HEK293T (cell line): ENCODE measurements around the gene VAMP3.

Experiments used
- CTCF ChIA-PET: fragments of 350-600 bp; formaldehyde crosslinking; extraction: SDS; loops from one replicate; lab custom pipeline; 2021; ENCODE audit warnings: antibody characterized with exemption, inconsistent platforms; lab: Yijun Ruan, JAX
- POLR2A ChIA-PET: fragments of 350-600 bp; formaldehyde crosslinking; extraction: SDS; loops from one replicate; lab custom pipeline; 2020; ENCODE audit warnings: antibody characterized with exemption, inconsistent platforms; lab: Yijun Ruan, JAX
- DNase-seq: peaks from one replicate; pipeline ENCODE4 v3.0.0; 2012; ENCODE audit warnings: mixed read lengths; ENCODE audit errors: extremely low spot score
- ARNT ChIP-seq: fragments of 450-650 bp; IDR thresholded peaks from 2 replicates; pipeline ENCODE4 v1.6.1; 2017; ENCODE audit warnings: mild to moderate bottlenecking
- BHLHE40 ChIP-seq: fragments of 450-650 bp; IDR thresholded peaks from 2 replicates; pipeline ENCODE4 v1.6.1; 2016; ENCODE audit warnings: mild to moderate bottlenecking, moderate library complexity, borderline replicate concordance
- CTBP1 ChIP-seq: fragments of 450-650 bp; IDR thresholded peaks from 2 replicates; pipeline ENCODE4 v1.6.1; 2016; ENCODE audit warnings: borderline replicate concordance
- ELF4 ChIP-seq: fragments of 450-650 bp; IDR thresholded peaks from 2 replicates; pipeline ENCODE4 v1.6.1; 2017; ENCODE audit warnings: antibody characterized with exemption
- FOXA1 ChIP-seq: fragments of 450-650 bp; IDR thresholded peaks from 2 replicates; pipeline ENCODE4 v1.6.1; 2016; ENCODE audit warnings: mild to moderate bottlenecking
- FOXK2 ChIP-seq: fragments of 450-650 bp; IDR thresholded peaks from 2 replicates; pipeline ENCODE4 v1.6.1; 2016; ENCODE audit warnings: mild to moderate bottlenecking
- FOXM1 ChIP-seq: fragments of 450-650 bp; IDR thresholded peaks from 2 replicates; pipeline ENCODE4 v1.6.1; 2017; ENCODE audit warnings: mild to moderate bottlenecking, borderline replicate concordance
- HDGF ChIP-seq: fragments of 450-650 bp; IDR thresholded peaks from 2 replicates; pipeline ENCODE4 v1.6.1; 2017; ENCODE audit warnings: antibody characterized with exemption, borderline replicate concordance
- L3MBTL2 ChIP-seq: fragments of 450-650 bp; conservative IDR thresholded peaks from 2 replicates; pipeline ENCODE4 v1.6.1; 2016; ENCODE audit warnings: mild to moderate bottlenecking
- LEF1 ChIP-seq: fragments of 450-650 bp; IDR thresholded peaks from 2 replicates; pipeline ENCODE4 v1.6.1; 2017; ENCODE audit warnings: mild to moderate bottlenecking, borderline replicate concordance
- NFRKB ChIP-seq: fragments of 450-650 bp; IDR thresholded peaks from 2 replicates; pipeline ENCODE4 v1.6.1; 2016; ENCODE audit warnings: mild to moderate bottlenecking, moderate library complexity
- PKNOX1 ChIP-seq: fragments of 450-650 bp; IDR thresholded peaks from 2 replicates; pipeline ENCODE4 v1.6.1; 2016
- SP1 ChIP-seq: fragments of 450-650 bp; IDR thresholded peaks from 2 replicates; pipeline ENCODE4 v1.6.1; 2017
- SUZ12 ChIP-seq: fragments of 450-650 bp; IDR thresholded peaks from 2 replicates; pipeline ENCODE4 v1.6.1; 2016; ENCODE audit warnings: mild to moderate bottlenecking
- TARDBP ChIP-seq: fragments of 450-650 bp; IDR thresholded peaks from 2 replicates; pipeline ENCODE4 v1.6.1; 2016
- ZNF384 ChIP-seq: fragments of 450-650 bp; IDR thresholded peaks from 2 replicates; pipeline ENCODE4 v1.6.1; 2016

The VAMP3 gene

GRCh38 chr1:7770997-7771822, at the start of gene VAMP3:
Gene VAMP3, plus strand, starts transcription at chr1:7771296. Its CDS starts 88 bp downstream, at chr1:7771384.
- DNase-seq = peak; percentile 96
- CTCF ChIA-PET = no interaction called here
- POLR2A ChIA-PET = interaction anchor here (0.7 to 2.0 kb wide), 6 partner anchors 10 to 102 kb away, joined by 3 to 12 read pairs (median 4); no protein-coding TSS in a partner anchor
- no peak for TF ChIP-seq ZNF384
- TF ChIP-seq LEF1 = no peak
- peak; percentile 31; the same call in 1 of the 2 replicates for TF ChIP-seq PKNOX1
- TF ChIP-seq NFRKB = no peak
- no peak for TF ChIP-seq TARDBP
- no peak for TF ChIP-seq ARNT
- TF ChIP-seq SP1 = no peak; the same call in 1 of the 2 replicates
- no peak for TF ChIP-seq HDGF
- peak; percentile 22 for TF ChIP-seq L3MBTL2
- TF ChIP-seq FOXK2 = no peak

GRCh38 chr1:7721940-7722669, 49.0 kb upstream of the VAMP3 start:
- ChIA-PET POLR2A (no interaction called here), CTCF (no interaction called here)
- no peak for DNase-seq
- no peak for TF ChIP-seq TARDBP
- TF ChIP-seq FOXM1 = no peak
- TF ChIP-seq ZNF384 = no peak
- no peak for TF ChIP-seq ARNT
- no peak for TF ChIP-seq HDGF
- no peak for TF ChIP-seq BHLHE40
- no peak for TF ChIP-seq SUZ12
- TF ChIP-seq FOXK2 = no peak
- TF ChIP-seq LEF1 = no peak
- no peak for TF ChIP-seq FOXA1
- TF ChIP-seq CTBP1 = no peak
- no peak for TF ChIP-seq PKNOX1
- no peak for TF ChIP-seq ELF4
- no peak for TF ChIP-seq L3MBTL2
- TF ChIP-seq NFRKB = no peak
- TF ChIP-seq SP1 = no peak

GRCh38 chr1:7722670-7723012, 48.5 kb upstream of the VAMP3 start:
- TF ChIP-seq SP1 (no peak), BHLHE40 (no peak), ZNF384 (no peak), LEF1 (no peak), ELF4 (no peak), L3MBTL2 (no peak), ARNT (no peak), SUZ12 (no peak), CTBP1 (no peak), FOXA1 (no peak), HDGF (no peak), PKNOX1 (no peak), TARDBP (no peak), FOXM1 (no peak), NFRKB (no peak)
- ChIA-PET POLR2A (no interaction called here), CTCF (no interaction called here)
- no peak for DNase-seq

- ChIA-PET POLR2A (no interaction called here), CTCF (no interaction called here)
- TF ChIP-seq NFRKB (no peak), BHLHE40 (no peak), FOXK2 (no peak), PKNOX1 (no peak), ZNF384 (no peak), SP1 (no peak), SUZ12 (no peak), CTBP1 (no peak), L3MBTL2 (no peak), ELF4 (no peak), LEF1 (no peak)
- DNase-seq = no peak
These were observed 44.5 kb upstream of the VAMP3 start for GRCh38 chr1:7726623-7727022.

- CTCF ChIA-PET = interaction anchor here (0.6 kb wide), 1 partner anchor 929 kb away, joined by 3 read pairs; no protein-coding TSS in a partner anchor
These were observed 43.2 kb upstream of the VAMP3 start for GRCh38 chr1:7727809-7728471.

More at GRCh38 chr1:7727809-7728471, 43.2 kb upstream of the VAMP3 start:
- POLR2A ChIA-PET = no interaction called here
- TF ChIP-seq ELF4 (no peak), ZNF384 (no peak), CTBP1 (no peak), FOXA1 (no peak), BHLHE40 (no peak), FOXK2 (no peak), SP1 (no peak), LEF1 (no peak), PKNOX1 (no peak)
- no peak for DNase-seq
